Kidney (tissue), 14 donors: ENCODE data around the gene STX10. TPM values are rescaled to one million over a fixed set of nuclear protein-coding genes. Genes with fewer than 3 reads are reported as not detected.

Experiments
- DNase-seq, 5 donors: peaks; one replicate each; pipeline ENCODE4 v3.0.0-alpha.2; 2013 to 2020
- FAIRE-seq: peaks from 2 replicates; lab custom pipeline; 2012; peaks lifted over from hg19 to GRCh38; lab: Jason Lieb, UNC
- H3K27ac ChIP-seq, 2 donors: one replicate each; pipeline ENCODE4 v1.7.0; 2013; ENCODE audit warnings: low read depth in 2 of 2, low read length in 2 of 2, inconsistent platforms in 1 of 2
- H3K27me3 ChIP-seq: one replicate; pipeline ENCODE4 v1.7.1; 2013; ENCODE audit warnings: low read length, inconsistent platforms; ENCODE audit not compliant: control insufficient read depth, insufficient read depth
- H3K36me3 ChIP-seq, 3 donors: one replicate each; pipeline versions ENCODE4 v1.7.0 to v1.7.1; 2013; ENCODE audit warnings: low read length in 3 of 3, control low read depth in 1 of 3, inconsistent platforms in 1 of 3; ENCODE audit not compliant: insufficient read depth in 3 of 3, control insufficient read depth in 2 of 3
- H3K4me1 ChIP-seq, 3 donors: one replicate each; pipeline versions ENCODE4 v1.7.0 to v1.7.1; 2013; ENCODE audit warnings: low read length in 3 of 3, inconsistent platforms in 1 of 3, low read depth in 1 of 3; ENCODE audit not compliant: control insufficient read depth in 2 of 3, insufficient read depth in 2 of 3
- H3K4me3 ChIP-seq, 3 donors: one replicate each; pipeline versions ENCODE4 v1.7.0 to v1.8.1; 2013; ENCODE audit warnings: low read length in 3 of 3, control low read depth in 1 of 3, inconsistent platforms in 1 of 3
- H3K9ac ChIP-seq, 3 donors: one replicate each; pipeline versions ENCODE4 v1.7.0 to v1.7.1; 2013; ENCODE audit warnings: low read length in 3 of 3, control low read depth in 1 of 3, inconsistent platforms in 1 of 3
- H3K9me3 ChIP-seq, 3 donors: one replicate each; pipeline versions ENCODE4 v1.7.0 to v1.7.1; 2013; ENCODE audit warnings: low read length in 3 of 3, control low read depth in 1 of 3, inconsistent platforms in 1 of 3; ENCODE audit not compliant: control insufficient read depth in 2 of 3, insufficient read depth in 1 of 3
- intact Hi-C: fragments of 100-400 bp; cut with DNase I; formaldehyde crosslinking; loops from one replicate; pipeline ENCODE4 v1.11.1; 2022
- polyA plus RNA-seq: library from polyadenylated mRNA; stranded (reverse); fragments of 350-450 nt; fragmentation: Illumina TruSeq; extraction: RNeasy Lipid Tissue Mini Kit (QIAGEN cat#74804); gene quantifications from one replicate; pipeline ENCODE4 v1.2.3, GENCODE V29; 2014; ENCODE audit warnings: low read depth, low replicate concordance; ENCODE audit not compliant: insufficient read depth
- total RNA-seq: library from RNA; stranded (reverse); fragmentation: NEBNext Ultra II Directional; extraction: Animal tissue kit (Norgen Biotek cat#: 25700); gene quantifications from one replicate; pipeline ENCODE4 v1.2.1, GENCODE V29; 2021
- TF ChIP-seq, protein P1 (sequence below): IDR thresholded peaks from 3 replicates; pipeline ENCODE4 v1.5.1; 2012; ENCODE audit warnings: mild to moderate bottlenecking, moderate library complexity, borderline replicate concordance; ENCODE audit not compliant: insufficient read depth; ENCODE audit errors: extremely low read depth
- donor health status: control.
- donor health status: control.
- donor health status: control.
- donor health status: control.
- donor health status: control.
- donor health status: DM: yes; HTN: yes; CAD: no.
- donor health status: Normal renal cell carcinoma (clear cell type).

The STX10 gene
- total and polyA plus RNA-seq, 2 donors from 2014 or later = 39.5 to 52.9 TPM

DNA sequence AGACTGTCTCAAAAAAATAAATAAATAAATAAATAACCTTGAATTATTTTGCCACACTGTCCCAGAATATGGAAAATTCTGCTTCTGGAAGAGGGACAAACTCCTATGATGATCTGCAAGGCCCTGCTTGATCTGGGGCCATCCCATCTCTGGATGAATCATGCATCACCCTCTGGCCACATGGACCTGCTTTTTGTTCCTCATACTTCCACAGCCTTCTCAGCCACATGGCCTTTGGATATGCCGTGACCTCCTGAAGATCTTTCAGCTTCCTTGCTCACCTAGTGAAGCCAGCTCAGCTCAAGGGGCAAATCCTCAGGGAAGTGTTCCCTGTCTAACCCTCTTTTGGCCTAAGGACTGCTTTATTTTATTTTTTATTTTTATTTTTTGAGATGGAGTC lies 10.4 kb upstream of the STX10 start:
- TF ChIP-seq, protein P1, sequence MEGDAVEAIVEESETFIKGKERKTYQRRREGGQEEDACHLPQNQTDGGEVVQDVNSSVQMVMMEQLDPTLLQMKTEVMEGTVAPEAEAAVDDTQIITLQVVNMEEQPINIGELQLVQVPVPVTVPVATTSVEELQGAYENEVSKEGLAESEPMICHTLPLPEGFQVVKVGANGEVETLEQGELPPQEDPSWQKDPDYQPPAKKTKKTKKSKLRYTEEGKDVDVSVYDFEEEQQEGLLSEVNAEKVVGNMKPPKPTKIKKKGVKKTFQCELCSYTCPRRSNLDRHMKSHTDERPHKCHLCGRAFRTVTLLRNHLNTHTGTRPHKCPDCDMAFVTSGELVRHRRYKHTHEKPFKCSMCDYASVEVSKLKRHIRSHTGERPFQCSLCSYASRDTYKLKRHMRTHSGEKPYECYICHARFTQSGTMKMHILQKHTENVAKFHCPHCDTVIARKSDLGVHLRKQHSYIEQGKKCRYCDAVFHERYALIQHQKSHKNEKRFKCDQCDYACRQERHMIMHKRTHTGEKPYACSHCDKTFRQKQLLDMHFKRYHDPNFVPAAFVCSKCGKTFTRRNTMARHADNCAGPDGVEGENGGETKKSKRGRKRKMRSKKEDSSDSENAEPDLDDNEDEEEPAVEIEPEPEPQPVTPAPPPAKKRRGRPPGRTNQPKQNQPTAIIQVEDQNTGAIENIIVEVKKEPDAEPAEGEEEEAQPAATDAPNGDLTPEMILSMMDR = no peak
- no peak overlapping the region for H3K9ac ChIP-seq
- H3K4me1 ChIP-seq = peaks cover 7 to 29% (median 15%) of the 10 kb centered on the region in 3 donors
- no peaks in the 10 kb centered on the region for H3K36me3 ChIP-seq
- no peak overlapping the region for H3K27ac ChIP-seq
- FAIRE-seq (no peak), DNase-seq (no peak)
- no peaks in the 10 kb centered on the region for H3K9me3 ChIP-seq
- intact Hi-C loops = no loop called here
- no peak overlapping the region for H3K4me3 ChIP-seq
- H3K27me3 ChIP-seq = no peaks in the 10 kb centered on the region

DNA sequence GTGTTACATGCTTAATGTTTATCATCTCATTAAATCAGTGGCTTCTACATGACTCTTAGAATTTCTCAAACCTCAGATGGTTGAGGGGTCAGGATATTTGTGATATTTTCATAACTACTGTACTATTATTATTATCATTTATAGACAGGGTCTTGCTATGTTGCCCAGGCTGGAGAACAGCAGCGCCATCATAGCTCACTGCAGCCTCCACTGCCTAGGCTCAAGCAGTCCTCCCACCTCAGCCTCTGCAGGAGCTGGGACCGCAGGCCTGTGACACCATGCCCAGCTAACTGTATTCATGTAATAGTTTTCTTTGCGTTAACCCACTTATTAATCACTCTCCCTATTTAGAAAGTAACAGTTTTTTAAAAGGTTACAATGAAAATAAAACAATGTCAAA lies 9.5 kb upstream of the STX10 start:
- Histone ChIP-seq H3K27me3 (no peaks in the 10 kb centered on the region), H3K4me1 (peaks cover 4 to 25% (median 9%) of the 10 kb centered on the region in 3 donors), H3K27ac (no peak overlapping the region), H3K36me3 (no peaks in the 10 kb centered on the region), H3K9me3 (no peaks in the 10 kb centered on the region), H3K9ac (no peak overlapping the region), H3K4me3 (no peak overlapping the region)
- intact Hi-C loops = no loop called here
- no peak for DNase-seq
- FAIRE-seq = no peak
- TF ChIP-seq, protein P1 = no peak

DNA sequence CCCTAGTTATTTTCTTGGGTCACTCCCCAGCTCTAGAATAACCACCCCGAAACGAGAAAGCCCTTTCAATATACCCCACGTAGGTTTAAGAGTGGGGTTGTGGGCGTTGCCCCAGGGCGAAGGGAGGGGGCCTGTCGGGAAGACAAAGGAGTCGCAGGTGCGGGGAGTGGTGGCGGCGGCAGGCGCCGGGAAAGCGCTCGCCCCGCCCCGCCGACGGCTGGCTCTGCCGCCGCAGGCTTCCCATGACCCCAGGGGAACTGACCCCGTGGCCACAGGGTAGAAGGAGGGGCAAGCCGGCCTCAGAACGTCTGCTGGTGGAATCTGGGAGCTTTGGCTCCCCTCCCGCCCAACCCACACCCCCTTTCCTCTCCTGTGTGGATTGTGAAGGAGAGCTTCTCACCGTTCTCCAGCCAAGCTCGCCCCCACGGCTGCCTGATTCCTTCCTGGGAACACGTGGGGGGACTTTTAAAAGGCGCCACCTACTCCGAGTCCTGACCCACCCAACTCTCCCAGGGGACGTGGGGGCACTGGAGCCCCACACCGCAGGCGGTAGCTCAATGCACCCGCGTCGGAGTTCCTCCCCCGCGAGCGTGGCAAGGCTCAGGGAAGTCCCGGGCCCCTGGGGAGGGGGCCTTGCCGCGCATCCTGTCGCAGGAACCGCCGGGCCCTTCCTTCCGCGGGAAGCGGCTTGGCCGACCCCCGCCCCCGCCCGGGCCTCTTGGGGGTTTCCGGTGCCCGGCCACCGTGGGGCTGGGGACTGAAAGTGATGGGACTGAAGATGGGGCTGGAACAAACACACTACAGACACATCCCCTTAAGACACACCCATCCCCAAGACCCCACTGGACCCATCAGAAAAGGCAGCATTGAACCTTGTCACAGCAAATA lies 5.5 kb upstream of the STX10 start:
- Histone ChIP-seq H3K9ac (peak overlapping the region; percentile 65 to 83 (median 73)), H3K36me3 (no peaks in the 10 kb centered on the region), H3K27ac (peak overlapping the region; percentile 98), H3K4me3 (peak overlapping the region; percentile 73 to 99 (median 89)), H3K27me3 (no peaks in the 10 kb centered on the region), H3K9me3 (no peaks in the 10 kb centered on the region), H3K4me1 (peaks cover 0 to 7% (median 0%) of the 10 kb centered on the region in 3 donors)
- DNase-seq (peak; percentile 83 to 95 (median 87)), FAIRE-seq (no peak)
- TF ChIP-seq, protein P1 = no peak
- intact Hi-C loops = no loop called here
